C4-2B (cell line): ENCODE data around the gene NTNG1.

Experiments
- H3K27ac ChIP-seq: fragments of 450-650 bp; 2 replicates; pipeline ENCODE4 v1.5.1; 2017
- ZFX ChIP-seq: fragments of 450-650 bp; IDR thresholded peaks from 2 replicates; pipeline ENCODE4 v1.6.1; 2017
- TF ChIP-seq, protein P1 (sequence below): fragments of 450-650 bp; conservative IDR thresholded peaks from 2 replicates; pipeline ENCODE4 v1.5.1; 2017; ENCODE audit warnings: mild to moderate bottlenecking

NTNG1 gene

DNA sequence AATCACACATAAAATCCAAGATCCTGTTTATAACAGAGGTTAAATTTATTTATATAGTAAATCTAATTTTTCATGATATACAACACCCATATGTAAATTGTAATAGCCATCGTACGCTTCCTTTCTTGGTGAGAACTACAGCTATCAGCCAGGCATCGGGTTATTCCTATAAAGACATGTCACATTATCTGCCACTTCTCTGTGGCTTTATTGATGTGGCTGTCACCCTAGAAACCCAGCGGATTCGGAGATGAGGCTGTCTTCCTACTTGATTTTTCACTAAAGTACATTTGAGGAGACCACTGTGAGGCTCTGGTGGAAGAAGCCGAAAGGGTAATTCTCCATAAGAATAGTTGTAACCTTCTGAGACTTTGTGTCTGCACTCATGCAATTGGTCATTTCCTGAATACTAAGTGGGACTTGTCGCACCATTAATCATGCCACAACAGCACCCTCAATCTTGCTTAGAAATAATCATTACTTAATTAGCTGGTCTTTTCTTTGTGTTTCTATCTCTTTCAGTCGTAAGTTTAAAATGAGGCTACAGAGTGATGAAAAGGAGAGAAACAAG is 106.0 kb downstream of the NTNG1 start:
- no peak overlapping the region for H3K27ac ChIP-seq
- TF ChIP-seq, protein P1, sequence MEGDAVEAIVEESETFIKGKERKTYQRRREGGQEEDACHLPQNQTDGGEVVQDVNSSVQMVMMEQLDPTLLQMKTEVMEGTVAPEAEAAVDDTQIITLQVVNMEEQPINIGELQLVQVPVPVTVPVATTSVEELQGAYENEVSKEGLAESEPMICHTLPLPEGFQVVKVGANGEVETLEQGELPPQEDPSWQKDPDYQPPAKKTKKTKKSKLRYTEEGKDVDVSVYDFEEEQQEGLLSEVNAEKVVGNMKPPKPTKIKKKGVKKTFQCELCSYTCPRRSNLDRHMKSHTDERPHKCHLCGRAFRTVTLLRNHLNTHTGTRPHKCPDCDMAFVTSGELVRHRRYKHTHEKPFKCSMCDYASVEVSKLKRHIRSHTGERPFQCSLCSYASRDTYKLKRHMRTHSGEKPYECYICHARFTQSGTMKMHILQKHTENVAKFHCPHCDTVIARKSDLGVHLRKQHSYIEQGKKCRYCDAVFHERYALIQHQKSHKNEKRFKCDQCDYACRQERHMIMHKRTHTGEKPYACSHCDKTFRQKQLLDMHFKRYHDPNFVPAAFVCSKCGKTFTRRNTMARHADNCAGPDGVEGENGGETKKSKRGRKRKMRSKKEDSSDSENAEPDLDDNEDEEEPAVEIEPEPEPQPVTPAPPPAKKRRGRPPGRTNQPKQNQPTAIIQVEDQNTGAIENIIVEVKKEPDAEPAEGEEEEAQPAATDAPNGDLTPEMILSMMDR = no peak
- TF ChIP-seq ZFX = no peak

- H3K27ac ChIP-seq = no peak overlapping the region
- TF ChIP-seq, protein P1 = no peak
Measured at GRCh38 chr1:107247679-107248078, 106.8 kb downstream of the NTNG1 start.

DNA sequence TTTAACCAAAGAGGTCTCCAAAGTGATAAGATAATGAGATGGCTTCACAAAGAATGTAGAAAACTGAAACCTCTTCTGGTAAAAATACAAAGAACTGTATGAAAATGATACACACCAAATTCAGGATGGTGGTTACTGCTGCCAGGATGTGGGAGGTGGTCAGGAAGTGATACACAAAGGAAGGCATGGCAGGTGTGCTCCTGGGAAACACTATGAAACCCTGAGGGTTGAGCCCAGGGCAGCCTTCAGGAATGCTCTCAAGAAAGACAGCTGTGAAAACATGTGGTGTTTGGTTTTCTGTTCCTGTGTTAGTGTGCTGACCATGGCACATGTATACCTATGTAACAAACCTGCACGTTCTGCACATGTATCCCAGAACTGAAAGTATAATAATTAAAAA is 109.3 kb downstream of the NTNG1 start:
- no peak for TF ChIP-seq ZFX
- no peak overlapping the region for H3K27ac ChIP-seq

DNA sequence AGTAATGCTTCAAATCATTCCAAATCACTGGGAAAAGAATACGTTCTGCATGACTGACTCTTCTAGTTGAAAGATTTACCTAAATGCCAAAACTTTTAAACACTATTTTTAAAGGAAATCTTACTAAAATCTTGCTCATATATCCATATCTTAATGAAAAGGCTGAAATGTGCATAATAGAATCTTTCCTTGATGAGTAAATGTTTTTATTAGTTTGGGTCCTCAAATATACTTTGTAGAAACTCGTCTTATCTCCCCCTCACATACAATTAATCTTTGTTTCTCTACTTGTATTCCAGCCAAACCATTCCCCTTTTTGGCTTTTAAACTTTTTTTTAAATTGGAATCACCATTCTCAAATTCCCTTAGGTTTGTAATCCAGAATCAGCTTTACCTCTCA is 110.2 kb downstream of the NTNG1 start:
- H3K27ac ChIP-seq = no peak overlapping the region

DNA sequence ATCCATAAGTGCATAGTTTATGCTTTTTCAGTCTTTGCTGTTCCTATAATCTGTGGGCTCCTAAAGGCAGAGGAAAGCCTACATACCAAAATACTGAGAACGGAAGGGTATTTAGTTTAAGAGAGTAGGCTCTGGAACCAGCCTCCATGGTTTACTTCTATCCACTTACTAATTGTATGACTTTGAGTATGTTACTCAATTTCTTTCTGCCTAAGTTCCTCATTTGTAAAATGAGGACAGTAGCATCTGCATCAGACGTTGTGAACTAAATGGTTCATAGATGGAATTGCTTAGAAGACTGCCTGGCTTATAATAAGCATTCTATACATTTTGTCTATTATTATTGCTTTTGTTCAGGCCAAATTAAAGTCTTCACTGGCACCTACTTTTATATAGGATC is 111.0 kb downstream of the NTNG1 start:
- TF ChIP-seq, protein P1 = no peak
- TF ChIP-seq ZFX = no peak
- no peak overlapping the region for H3K27ac ChIP-seq

More for the DNA sequence above, 110.2 kb downstream of the NTNG1 start:
- no peak for TF ChIP-seq ZFX
- TF ChIP-seq, protein P1 = no peak

- TF ChIP-seq, protein P1 = no peak
- no peak for TF ChIP-seq ZFX
- H3K27ac ChIP-seq = no peak overlapping the region
Measured at GRCh38 chr1:107252271-107252670, 111.4 kb downstream of the NTNG1 start.

DNA sequence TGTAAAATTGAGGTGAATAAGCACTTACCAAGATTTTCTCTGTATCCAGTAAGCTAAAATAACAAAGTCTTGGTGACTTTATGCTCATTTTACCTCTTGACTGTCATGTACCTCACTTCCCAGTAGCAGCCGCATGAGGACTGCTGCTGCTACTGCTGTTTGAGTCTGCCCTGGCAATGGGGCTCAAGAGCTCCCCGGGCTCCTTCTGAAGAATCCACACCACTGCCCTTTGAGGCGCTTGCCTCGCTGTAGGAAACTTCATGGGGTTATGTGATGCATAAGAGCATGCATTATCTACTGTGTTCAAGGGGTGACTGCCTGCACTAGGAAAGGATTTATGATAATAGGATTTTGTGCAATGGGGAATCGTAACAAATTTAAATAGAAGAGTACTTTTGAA is 113.5 kb downstream of the NTNG1 start:
- no peak overlapping the region for H3K27ac ChIP-seq
- no peak for TF ChIP-seq ZFX
- TF ChIP-seq, protein P1 = no peak

- H3K27ac ChIP-seq = no peak overlapping the region
- TF ChIP-seq, protein P1 = no peak
- no peak for TF ChIP-seq ZFX
Measured at GRCh38 chr1:107255469-107255868, 114.6 kb downstream of the NTNG1 start.
